Right lobe of liver (tissue), 4 donors: Measurements from ENCODE around the gene MPLKIP.

Source experiments
- CTCF ChIP-seq, 4 donors: fragments of 200-600 bp in 3 of 4; fragments of 450-650 bp in 1 of 4; IDR thresholded peaks; one replicate each; pipeline versions ENCODE4 v1.5.1 to v1.8.0; 2016 to 2022; ENCODE audit warnings: antibody characterized with exemption in 4 of 4, mild to moderate bottlenecking in 2 of 4
- POLR2A ChIP-seq: fragments of 450-650 bp; IDR thresholded peaks from one replicate; pipeline ENCODE4 v1.6.1; 2017; ENCODE audit warnings: antibody characterized with exemption, mild to moderate bottlenecking
- donor health status: DM: no; HTN: no; CAD: no.
- donor health status: DM: no; HTN: no; CAD: no.
- donor health status: DM: no; HTN: yes; CAD: no.

GRCh38 chr7:40098810-40099209 is 35.6 kb downstream of the MPLKIP start:
- no peak for TF ChIP-seq CTCF (IDR thresholded peaks at IDR 0.05)
- no peak for TF ChIP-seq POLR2A
